AG10803 (cell line): ENCODE results near the gene CCR3.

Source experiments
- DNase-seq: peaks from one replicate; pipeline ENCODE4 v3.0.0; 2010; ENCODE audit warnings: low read depth
- H3K4me3 ChIP-seq: 2 replicates; pipeline ENCODE4 v1.5.1; 2011; ENCODE audit warnings: mild to moderate bottlenecking, low read length, control low read depth
- TF ChIP-seq, protein P1 (sequence below): conservative IDR thresholded peaks from 2 replicates; pipeline ENCODE4 v1.5.1; 2011; ENCODE audit warnings: mild to moderate bottlenecking, low read length, control low read depth, inconsistent platforms

The CCR3 gene

DNA sequence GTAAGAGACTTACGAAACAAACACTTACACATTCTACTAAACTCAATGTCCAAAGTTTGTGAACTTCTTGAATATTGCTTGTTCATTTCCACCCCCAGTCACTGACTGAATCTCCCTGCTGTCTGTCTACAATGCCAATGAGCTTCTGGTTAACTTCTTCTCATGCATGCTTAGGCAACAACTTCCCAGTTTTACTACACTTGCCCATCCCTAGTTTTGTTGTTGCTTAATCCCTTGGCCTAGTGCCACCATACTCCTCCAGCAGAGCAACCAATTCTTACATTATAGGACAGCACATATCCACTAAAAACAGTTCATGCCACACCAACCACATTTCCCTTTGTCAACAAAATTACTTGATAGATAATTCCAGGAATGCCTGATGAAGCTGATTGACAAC is 70.7 kb downstream of the CCR3 start:
- TF ChIP-seq, protein P1, sequence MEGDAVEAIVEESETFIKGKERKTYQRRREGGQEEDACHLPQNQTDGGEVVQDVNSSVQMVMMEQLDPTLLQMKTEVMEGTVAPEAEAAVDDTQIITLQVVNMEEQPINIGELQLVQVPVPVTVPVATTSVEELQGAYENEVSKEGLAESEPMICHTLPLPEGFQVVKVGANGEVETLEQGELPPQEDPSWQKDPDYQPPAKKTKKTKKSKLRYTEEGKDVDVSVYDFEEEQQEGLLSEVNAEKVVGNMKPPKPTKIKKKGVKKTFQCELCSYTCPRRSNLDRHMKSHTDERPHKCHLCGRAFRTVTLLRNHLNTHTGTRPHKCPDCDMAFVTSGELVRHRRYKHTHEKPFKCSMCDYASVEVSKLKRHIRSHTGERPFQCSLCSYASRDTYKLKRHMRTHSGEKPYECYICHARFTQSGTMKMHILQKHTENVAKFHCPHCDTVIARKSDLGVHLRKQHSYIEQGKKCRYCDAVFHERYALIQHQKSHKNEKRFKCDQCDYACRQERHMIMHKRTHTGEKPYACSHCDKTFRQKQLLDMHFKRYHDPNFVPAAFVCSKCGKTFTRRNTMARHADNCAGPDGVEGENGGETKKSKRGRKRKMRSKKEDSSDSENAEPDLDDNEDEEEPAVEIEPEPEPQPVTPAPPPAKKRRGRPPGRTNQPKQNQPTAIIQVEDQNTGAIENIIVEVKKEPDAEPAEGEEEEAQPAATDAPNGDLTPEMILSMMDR, result no peak
- peak; percentile 38 for DNase-seq
- no peak overlapping the region for H3K4me3 ChIP-seq

DNA sequence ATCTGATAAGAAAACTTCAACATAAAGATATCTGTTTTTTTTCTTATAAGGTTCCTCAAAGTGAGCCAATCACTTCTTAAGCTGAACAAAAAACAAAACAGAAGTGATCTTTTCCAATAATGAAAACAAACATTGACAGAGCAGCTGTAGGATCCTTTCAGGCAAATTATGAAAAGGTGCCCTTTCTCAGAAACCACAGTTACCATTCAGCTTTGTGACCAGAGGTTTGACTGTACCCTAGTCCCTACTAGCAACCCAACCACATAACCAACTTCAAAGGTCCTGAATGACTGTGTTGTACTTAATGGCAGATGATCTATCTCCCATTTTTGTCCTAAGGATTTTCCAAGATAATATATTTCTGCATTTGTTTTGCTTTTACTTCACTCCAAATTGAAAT is 72.3 kb downstream of the CCR3 start:
- TF ChIP-seq, protein P1, result no peak
- no peak overlapping the region for H3K4me3 ChIP-seq
- no peak for DNase-seq

DNA sequence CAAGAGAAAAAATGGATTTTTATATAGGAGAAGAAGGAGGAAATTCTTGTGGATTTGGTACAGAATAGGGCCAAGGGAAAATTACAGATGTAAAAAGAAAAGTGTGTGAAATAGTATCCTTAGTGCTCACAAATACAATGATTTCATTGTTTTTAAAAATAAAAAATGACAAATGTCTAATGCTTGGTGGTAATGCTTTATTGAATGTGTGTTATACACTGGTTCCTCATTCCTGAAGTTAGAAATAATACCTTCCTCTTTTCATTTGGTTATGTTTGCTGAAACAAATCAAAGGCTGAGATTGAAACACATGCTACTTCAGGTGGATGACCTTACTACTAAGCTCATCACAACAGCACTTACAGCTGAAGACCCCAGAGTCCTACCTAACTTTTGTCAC is 73.9 kb downstream of the CCR3 start:
- no peak for DNase-seq
- TF ChIP-seq, protein P1, result no peak
- H3K4me3 ChIP-seq, result no peak overlapping the region
